COLO668 (cell line): ENCODE measurements around the gene RBM14.
"Not testable (repeated sequence)": the region's sequence is repeated elsewhere in the genome, so short reads cannot be mapped to it uniquely, and the experiment has no call there.

Source experiments
- DNase-seq: peaks from one replicate; lab custom pipeline; 2025; ENCODE audit not compliant: unreplicated experiment; lab: John Stamatoyannopoulos, UW

RBM14 gene, protein sequence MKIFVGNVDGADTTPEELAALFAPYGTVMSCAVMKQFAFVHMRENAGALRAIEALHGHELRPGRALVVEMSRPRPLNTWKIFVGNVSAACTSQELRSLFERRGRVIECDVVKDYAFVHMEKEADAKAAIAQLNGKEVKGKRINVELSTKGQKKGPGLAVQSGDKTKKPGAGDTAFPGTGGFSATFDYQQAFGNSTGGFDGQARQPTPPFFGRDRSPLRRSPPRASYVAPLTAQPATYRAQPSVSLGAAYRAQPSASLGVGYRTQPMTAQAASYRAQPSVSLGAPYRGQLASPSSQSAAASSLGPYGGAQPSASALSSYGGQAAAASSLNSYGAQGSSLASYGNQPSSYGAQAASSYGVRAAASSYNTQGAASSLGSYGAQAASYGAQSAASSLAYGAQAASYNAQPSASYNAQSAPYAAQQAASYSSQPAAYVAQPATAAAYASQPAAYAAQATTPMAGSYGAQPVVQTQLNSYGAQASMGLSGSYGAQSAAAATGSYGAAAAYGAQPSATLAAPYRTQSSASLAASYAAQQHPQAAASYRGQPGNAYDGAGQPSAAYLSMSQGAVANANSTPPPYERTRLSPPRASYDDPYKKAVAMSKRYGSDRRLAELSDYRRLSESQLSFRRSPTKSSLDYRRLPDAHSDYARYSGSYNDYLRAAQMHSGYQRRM

GRCh38 chr11:66616379-66617154 is at the start of gene RBM14:
TSS of gene RBM14 (plus strand) at chr11:66616630. CDS start at chr11:66616721, 91 bp downstream.
- DNase-seq = peak; percentile 99

GRCh38 chr11:66567787-66568123 is 48.7 kb upstream of the RBM14 start:
- no peak for DNase-seq

DNA sequence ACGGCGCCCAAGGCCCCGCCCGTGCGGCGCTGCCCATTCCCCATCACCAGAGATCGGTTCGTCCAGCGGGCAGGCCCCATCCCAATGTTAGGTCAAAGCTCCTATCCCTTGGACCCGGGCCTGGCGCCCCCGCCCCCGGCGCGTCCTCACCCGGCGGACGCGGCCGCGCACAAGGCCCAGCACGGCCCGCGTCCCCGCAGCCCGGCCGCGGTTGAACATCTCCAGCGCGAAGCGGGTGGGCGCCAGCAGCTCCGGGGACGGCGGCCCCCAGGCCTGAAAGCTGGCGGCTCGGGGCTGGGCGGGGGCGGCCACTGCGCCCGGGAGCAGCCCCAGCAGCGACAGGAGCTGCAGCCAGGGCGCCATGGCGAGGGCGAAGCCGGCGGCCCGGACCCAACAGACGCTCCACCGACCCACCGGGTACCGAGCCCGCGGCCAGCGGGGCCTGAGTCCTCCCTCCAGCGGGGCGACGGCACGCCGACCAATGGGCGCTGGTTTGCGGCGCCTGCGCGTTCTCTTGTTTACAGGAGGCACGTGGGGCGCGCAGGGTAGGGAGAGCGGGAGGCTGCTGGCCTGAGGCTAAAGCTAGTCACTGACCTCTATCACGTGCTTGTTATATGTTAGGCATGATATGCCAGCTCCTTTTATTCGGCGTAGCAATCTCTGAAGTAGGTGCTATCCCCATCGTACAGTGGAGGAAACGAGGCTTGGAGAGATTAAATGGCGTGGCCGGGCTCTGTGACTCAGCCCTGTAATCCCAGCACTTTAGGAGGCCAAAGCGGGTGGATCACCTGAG is 48.1 kb upstream of the RBM14 start, which contains the start of gene CTSF:
Gene CTSF (minus strand): TSS at position 483 of the 793 bp plus-strand sequence. CDS start 120 bp downstream, at position 363.
- DNase-seq = peak; percentile 86

DNA sequence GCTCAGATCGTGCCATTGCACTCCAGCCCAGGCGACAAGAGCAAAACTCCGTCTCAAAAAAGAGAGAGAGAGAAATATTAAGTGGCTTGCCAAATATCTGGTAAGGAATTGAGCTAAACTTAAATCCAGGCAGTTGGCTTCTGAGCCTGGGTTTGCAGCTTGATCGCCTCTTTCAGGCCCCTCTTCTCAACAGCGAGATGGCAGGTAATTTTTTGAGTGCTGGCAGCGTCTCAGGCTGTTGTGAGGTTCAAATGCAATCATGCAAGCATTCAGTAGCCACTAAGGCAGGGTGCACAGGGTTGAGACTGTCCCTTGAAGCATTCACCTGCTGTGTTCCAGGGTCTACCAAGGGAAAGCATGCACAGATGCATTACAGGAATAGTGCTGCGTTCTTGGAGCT is 47.4 kb upstream of the RBM14 start:
- no peak for DNase-seq

GRCh38 chr11:66570079-66570849 is 46.2 kb upstream of the RBM14 start:
- no peak for DNase-seq

- DNase-seq = no peak
These were observed 45.6 kb upstream of the RBM14 start for GRCh38 chr11:66570850-66571180.

- peak; percentile 58 for DNase-seq
These were observed 37.3 kb upstream of the RBM14 start for GRCh38 chr11:66579017-66579606.

DNA sequence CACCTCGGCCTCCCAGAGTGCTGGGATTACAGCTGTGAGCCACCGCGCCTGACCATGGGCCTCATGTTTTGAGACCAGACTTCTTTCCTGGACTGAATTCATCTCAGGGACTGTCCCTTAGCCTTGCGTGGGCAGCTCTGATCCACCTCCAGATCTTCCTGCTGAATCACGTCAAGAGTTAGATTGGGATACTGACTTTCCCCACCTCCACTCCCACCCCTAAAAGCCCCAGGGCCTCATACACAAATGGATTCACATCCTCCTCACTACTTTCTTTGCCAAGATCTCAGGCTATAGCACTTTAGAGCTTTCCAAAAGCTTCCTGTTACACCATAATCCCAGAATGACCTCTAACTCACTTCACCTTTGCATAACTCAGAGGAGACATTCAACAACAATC is 35.6 kb upstream of the RBM14 start:
- DNase-seq = no peak

- DNase-seq = no peak
These were observed 35.2 kb upstream of the RBM14 start for GRCh38 chr11:66581261-66581660.

DNA sequence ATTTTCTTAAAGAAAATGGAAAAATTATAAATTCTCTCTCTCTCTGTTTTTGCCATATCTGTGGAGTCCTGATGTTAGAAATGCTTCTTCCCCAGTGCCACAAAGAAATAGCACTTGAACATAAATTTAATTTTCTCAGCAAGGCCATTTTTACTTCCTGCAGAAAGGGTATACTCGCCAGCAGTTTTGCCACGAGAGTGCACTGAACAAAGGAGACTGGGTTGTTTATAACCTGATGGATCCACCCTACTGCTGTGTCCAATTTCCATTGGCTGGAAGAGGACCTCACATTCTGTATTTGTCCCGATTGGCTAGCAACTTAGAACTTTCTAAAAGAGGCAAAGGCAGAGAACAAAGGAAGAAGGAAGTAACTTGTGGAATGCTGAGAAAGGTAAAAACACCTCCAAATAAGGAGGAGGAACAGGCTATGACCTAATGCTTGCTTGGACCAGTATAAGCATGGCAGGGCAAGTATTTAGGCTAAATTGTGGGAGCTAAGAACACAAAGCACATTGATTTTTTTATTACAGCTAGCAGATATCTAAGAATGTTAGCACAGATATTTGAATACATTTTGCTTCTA is 33.8 kb upstream of the RBM14 start:
- DNase-seq = not testable (repeated sequence)

DNA sequence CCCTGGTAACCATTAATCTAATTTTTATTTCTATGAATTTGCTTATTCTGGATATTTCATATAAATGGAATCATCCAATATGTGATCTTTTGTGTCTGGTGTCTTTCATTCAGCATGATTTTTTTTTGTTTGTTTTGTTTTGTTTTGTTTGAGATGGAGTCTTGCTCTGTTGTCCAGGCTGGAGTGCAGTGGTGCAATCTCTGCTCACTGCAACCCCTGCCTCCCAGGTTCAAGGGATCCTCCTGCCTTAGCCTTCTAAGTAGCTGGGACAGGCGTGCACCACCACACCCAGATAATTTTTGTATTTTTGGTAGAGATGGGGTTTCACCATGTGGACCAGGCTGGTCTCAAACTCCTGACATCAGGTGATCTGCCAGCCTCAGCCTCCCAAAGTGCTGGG is 31.0 kb upstream of the RBM14 start:
- not testable (repeated sequence) for DNase-seq

- no peak for DNase-seq
These were observed 30.3 kb upstream of the RBM14 start for GRCh38 chr11:66586136-66586535.

- not testable (repeated sequence) for DNase-seq
These were observed 27.1 kb upstream of the RBM14 start for GRCh38 chr11:66589315-66589714.

DNA sequence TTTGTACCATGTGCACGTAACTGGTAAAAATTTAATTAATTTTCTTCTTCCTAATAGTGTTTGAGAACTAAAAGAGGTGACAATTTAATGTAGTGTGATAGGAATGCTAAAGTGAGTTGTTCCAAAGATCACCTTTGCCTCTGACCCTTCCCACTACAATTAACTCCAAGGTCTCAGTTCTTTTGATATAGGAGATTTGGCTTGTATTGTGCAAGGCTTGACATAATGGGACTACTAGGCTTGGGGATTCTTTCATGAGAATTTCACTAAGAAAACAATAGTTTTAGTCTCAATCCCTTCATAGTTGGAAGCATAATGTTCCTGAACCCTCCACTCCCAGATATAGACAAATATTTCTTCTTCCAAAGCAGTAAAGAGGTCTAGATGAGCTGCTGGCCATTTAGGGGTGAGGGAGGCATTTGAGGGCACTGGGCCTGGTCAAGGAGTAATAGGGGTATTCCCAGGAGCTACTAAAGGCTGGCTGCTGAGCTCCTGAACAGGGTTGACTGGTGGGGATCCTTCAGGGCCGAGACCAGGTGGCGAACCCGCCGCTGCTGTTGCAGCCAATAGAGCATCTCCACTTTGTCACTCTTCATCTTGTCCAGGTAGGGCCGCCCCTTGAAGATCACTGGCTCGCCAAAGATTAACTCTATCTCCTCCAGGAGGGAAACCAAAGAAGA is 26.3 kb upstream of the RBM14 start:
- no peak for DNase-seq

DNA sequence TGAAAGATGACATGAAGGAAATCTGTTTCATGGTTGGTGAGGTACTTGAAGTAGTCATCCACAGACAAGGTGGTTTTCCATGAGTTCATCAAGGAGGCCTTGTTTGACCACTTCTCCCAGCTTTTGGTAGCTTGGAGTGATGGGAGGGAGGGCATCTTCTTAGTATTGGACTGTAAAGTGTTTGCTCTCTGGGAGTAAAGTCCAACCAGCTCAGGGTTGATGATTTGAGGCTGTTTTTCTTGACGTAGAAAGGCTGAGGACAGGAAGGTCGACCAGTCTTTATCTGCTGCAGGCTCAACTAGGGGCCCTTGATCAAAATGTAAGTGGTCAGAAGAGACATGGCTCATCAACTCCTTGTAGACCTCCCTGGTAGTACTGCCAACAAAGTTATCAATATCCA is 25.3 kb upstream of the RBM14 start:
- no peak for DNase-seq

GRCh38 chr11:66592457-66593302 is 23.8 kb upstream of the RBM14 start, which contains the start of the genes CCDC87 and CCS:
TSS of gene CCDC87 (minus strand) at chr11:66593063. CDS start at chr11:66593015, 48 bp downstream.
TSS of gene CCS (plus strand) at chr11:66593185. CDS start at chr11:66593262, 77 bp downstream.
- peak; percentile 97 for DNase-seq

DNA sequence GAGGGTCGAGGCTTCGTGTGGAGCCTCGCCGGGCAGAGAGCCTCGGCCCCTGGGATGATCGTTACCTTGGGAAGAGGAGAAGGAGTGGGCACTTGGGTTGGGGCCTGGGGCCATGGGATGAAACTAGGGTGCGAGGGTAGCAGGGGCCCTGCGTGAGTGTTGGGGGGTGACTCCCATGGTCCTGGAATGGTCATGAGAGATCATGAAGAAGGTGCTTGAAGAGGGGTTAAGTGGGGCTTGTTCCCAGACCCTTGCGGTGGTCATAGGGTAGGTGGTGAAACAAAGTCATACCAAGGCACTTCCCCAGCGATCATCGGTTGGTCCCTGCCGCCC is 23.2 kb upstream of the RBM14 start:
- DNase-seq = peak; percentile 6

DNA sequence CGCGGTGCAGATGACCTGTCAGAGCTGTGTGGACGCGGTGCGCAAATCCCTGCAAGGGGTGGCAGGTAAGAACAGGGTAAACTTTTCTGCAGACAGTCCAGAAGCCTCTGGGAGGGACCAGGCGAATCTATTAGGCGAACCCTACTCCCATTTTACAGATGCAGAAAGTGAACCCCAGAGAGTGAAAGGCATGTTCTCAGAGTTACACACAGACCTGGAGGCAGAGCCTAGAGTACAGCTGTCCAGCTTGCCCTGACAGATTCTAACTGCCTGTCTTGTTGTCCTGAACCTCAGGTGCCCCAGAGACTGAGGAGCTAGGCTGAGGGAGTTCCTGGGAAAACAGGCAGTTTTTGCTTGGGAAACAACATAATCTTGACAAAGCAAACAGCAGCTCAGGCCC is 22.8 kb upstream of the RBM14 start:
- no peak for DNase-seq
